Measurements from ENCODE around the gene DYSF. TPM values are rescaled to one million over a fixed set of nuclear protein-coding genes. Genes with fewer than 3 reads are reported as not detected.

DYSF gene
- polyA plus RNA-seq, 1 donor (not counting 4 experiments of a cell fraction or from before 2014, with no cell fraction given): 8.2 TPM

DNA sequence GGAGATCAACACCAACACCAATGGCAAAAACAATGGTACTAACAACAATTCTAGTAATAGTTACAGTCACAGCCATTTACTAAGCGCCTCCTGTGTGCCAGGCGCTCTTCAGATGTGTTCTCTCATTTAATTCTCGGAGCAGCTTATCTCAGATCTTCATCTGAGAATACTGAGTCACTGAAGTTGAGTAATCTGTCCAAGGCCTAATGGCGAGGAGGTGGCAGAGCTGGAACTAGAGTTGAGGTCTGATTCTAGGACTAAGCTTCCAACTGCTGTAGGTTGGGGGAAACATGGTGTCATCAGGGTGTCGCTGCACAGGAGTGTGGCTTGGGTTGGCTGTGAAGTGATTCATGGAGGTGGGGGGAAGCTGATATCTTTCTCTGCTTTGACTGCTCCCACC lies 156.1 kb downstream of the DYSF start:
- no peak overlapping the region for H3K9ac ChIP-seq (ENCODE audit: control insufficient read depth, extremely low read depth, insufficient read depth, low read length)
- TF ChIP-seq EZH2 (IDR thresholded peaks at IDR 0.05; ENCODE audit: low read length): no peak
- TF ChIP-seq, protein P1, sequence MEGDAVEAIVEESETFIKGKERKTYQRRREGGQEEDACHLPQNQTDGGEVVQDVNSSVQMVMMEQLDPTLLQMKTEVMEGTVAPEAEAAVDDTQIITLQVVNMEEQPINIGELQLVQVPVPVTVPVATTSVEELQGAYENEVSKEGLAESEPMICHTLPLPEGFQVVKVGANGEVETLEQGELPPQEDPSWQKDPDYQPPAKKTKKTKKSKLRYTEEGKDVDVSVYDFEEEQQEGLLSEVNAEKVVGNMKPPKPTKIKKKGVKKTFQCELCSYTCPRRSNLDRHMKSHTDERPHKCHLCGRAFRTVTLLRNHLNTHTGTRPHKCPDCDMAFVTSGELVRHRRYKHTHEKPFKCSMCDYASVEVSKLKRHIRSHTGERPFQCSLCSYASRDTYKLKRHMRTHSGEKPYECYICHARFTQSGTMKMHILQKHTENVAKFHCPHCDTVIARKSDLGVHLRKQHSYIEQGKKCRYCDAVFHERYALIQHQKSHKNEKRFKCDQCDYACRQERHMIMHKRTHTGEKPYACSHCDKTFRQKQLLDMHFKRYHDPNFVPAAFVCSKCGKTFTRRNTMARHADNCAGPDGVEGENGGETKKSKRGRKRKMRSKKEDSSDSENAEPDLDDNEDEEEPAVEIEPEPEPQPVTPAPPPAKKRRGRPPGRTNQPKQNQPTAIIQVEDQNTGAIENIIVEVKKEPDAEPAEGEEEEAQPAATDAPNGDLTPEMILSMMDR (optimal IDR thresholded peaks at IDR 0.05 in 1 of 3, IDR thresholded peaks at IDR 0.05 in 1 of 3, conservative IDR thresholded peaks at IDR 0.05 in 1 of 3; ENCODE audit: extremely low read depth in 1 of 3, insufficient read depth in 2 of 3, low read length in 3 of 3): no peak
- H4K20me1 ChIP-seq (ENCODE audit: control insufficient read depth, extremely low read depth, insufficient read depth, low read length): no peaks in the 10 kb centered on the region
- no peaks in the 10 kb centered on the region for H3K79me2 ChIP-seq (ENCODE audit: control insufficient read depth, insufficient read depth, low read length)
- H3K4me1 ChIP-seq (ENCODE audit: control insufficient read depth, extremely low read depth, insufficient read depth, low read length): no peaks in the 10 kb centered on the region
- DNase-seq (ENCODE audit: low read depth, low spot score): no peak
- dilution Hi-C loops (cut with MboI; ENCODE audit: extremely low pct_ligation_motif_present, low sequenced_read_pairs): no loop called here
- no peak for FAIRE-seq
- no peak overlapping the region for H3K4me3 ChIP-seq (ENCODE audit: control insufficient read depth in 2 of 3, extremely low read depth in 1 of 3, insufficient read depth in 2 of 3, low read depth in 1 of 3, low read length in 3 of 3)
- no peak overlapping the region for H3K27ac ChIP-seq (ENCODE audit: control insufficient read depth, insufficient read depth, low read length)
- H3K36me3 ChIP-seq (ENCODE audit: control insufficient read depth in 2 of 2, extremely low read depth in 1 of 2, insufficient read depth in 2 of 2, low read length in 2 of 2): no peaks in the 10 kb centered on the region
- H3K27me3 ChIP-seq (ENCODE audit: control insufficient read depth, extremely low read depth, insufficient read depth, low read length): no peaks in the 10 kb centered on the region
- no peaks in the 10 kb centered on the region for H3K9me3 ChIP-seq (ENCODE audit: control insufficient read depth, low read depth, low read length)
- no peak overlapping the region for H2AFZ ChIP-seq (ENCODE audit: control insufficient read depth, low read length)
- H3K9me1 ChIP-seq (ENCODE audit: control insufficient read depth, extremely low read depth, insufficient read depth, low read length): no peaks in the 10 kb centered on the region
- no peak overlapping the region for H3K4me2 ChIP-seq (ENCODE audit: control insufficient read depth, extremely low read depth, insufficient read depth, low read depth, low read length)

GRCh38 chr2:71609958-71610357 lies 156.6 kb downstream of the DYSF start:
- FAIRE-seq (peak; percentile 29), DNase-seq (ENCODE audit: low read depth, low spot score) (no peak)
- Histone ChIP-seq H3K4me2 (ENCODE audit: control insufficient read depth, extremely low read depth, insufficient read depth, low read depth, low read length) (no peak overlapping the region), H4K20me1 (ENCODE audit: control insufficient read depth, extremely low read depth, insufficient read depth, low read length) (no peaks in the 10 kb centered on the region), H3K9me1 (ENCODE audit: control insufficient read depth, extremely low read depth, insufficient read depth, low read length) (no peaks in the 10 kb centered on the region), H3K27me3 (ENCODE audit: control insufficient read depth, extremely low read depth, insufficient read depth, low read length) (no peaks in the 10 kb centered on the region), H2AFZ (ENCODE audit: control insufficient read depth, low read length) (no peak overlapping the region), H3K9ac (ENCODE audit: control insufficient read depth, extremely low read depth, insufficient read depth, low read length) (no peak overlapping the region), H3K27ac (ENCODE audit: control insufficient read depth, insufficient read depth, low read length) (no peak overlapping the region), H3K79me2 (ENCODE audit: control insufficient read depth, insufficient read depth, low read length) (no peaks in the 10 kb centered on the region), H3K4me3 (ENCODE audit: control insufficient read depth in 2 of 3, extremely low read depth in 1 of 3, insufficient read depth in 2 of 3, low read depth in 1 of 3, low read length in 3 of 3) (no peak overlapping the region), H3K9me3 (ENCODE audit: control insufficient read depth, low read depth, low read length) (no peaks in the 10 kb centered on the region), H3K36me3 (ENCODE audit: control insufficient read depth in 2 of 2, extremely low read depth in 1 of 2, insufficient read depth in 2 of 2, low read length in 2 of 2) (no peaks in the 10 kb centered on the region), H3K4me1 (ENCODE audit: control insufficient read depth, extremely low read depth, insufficient read depth, low read length) (no peaks in the 10 kb centered on the region)
- dilution Hi-C loops (cut with MboI; ENCODE audit: extremely low pct_ligation_motif_present, low sequenced_read_pairs): no loop called here
- TF ChIP-seq, protein P1 (optimal IDR thresholded peaks at IDR 0.05 in 1 of 3, IDR thresholded peaks at IDR 0.05 in 1 of 3, conservative IDR thresholded peaks at IDR 0.05 in 1 of 3; ENCODE audit: extremely low read depth in 1 of 3, insufficient read depth in 2 of 3, low read length in 3 of 3): peak in 1 of 3 experiments; percentile 20
- TF ChIP-seq EZH2 (IDR thresholded peaks at IDR 0.05; ENCODE audit: low read length): no peak

Measured in keratinocyte (primary cell).